Fibroblast of mammary gland (primary cell): ENCODE data around the gene MAGI2.

Source experiments
- DNase-seq: peaks from one replicate; pipeline ENCODE4 v3.0.0-alpha.2; 2010; ENCODE audit warnings: low read depth
- H3K4me3 ChIP-seq: 2 replicates; pipeline ENCODE4 v1.5.1; 2011; ENCODE audit warnings: low read depth, mild to moderate bottlenecking, low read length, moderate library complexity; ENCODE audit not compliant: control insufficient read depth
- CTCF ChIP-seq: conservative IDR thresholded peaks from 2 replicates; pipeline ENCODE4 v1.5.1; 2011; ENCODE audit warnings: low read depth, low read length, inconsistent platforms; ENCODE audit not compliant: control insufficient read depth, insufficient read depth

Gene MAGI2

GRCh38 chr7:78168865-78169264, 1284.6 kb downstream of the MAGI2 start:
- no peak for DNase-seq
- no peak for TF ChIP-seq CTCF
- H3K4me3 ChIP-seq, result no peak overlapping the region

GRCh38 chr7:78167860-78168259, 1285.6 kb downstream of the MAGI2 start:
- no peak for TF ChIP-seq CTCF
- no peak for DNase-seq
- no peak overlapping the region for H3K4me3 ChIP-seq

GRCh38 chr7:78165854-78166253, 1287.6 kb downstream of the MAGI2 start:
- TF ChIP-seq CTCF, result no peak
- DNase-seq, result no peak
- H3K4me3 ChIP-seq, result no peak overlapping the region

- TF ChIP-seq CTCF, result no peak
- no peak for DNase-seq
- no peak overlapping the region for H3K4me3 ChIP-seq
These were observed 1288.0 kb downstream of the MAGI2 start for GRCh38 chr7:78165454-78165853.

GRCh38 chr7:78164459-78164858, 1289.0 kb downstream of the MAGI2 start:
- no peak overlapping the region for H3K4me3 ChIP-seq
- DNase-seq, result no peak
- TF ChIP-seq CTCF, result no peak

- no peak for DNase-seq
- H3K4me3 ChIP-seq, result no peak overlapping the region
- no peak for TF ChIP-seq CTCF
These were observed 1291.7 kb downstream of the MAGI2 start for GRCh38 chr7:78161781-78162180.

- DNase-seq, result no peak
- H3K4me3 ChIP-seq, result no peak overlapping the region
- no peak for TF ChIP-seq CTCF
These were observed 1293.9 kb downstream of the MAGI2 start for GRCh38 chr7:78159545-78159944.
